ENCODE results near the gene METRNL. TPM values are rescaled to one million over a fixed set of nuclear protein-coding genes. Genes with fewer than 3 reads are reported as not detected.

Gene METRNL
- total RNA-seq, 1 donor = 47.1 TPM

GRCh38 chr17:83089328-83090132 is 10.1 kb downstream of the METRNL start:
- peak; percentile 53 for DNase-seq (ENCODE audit: low read depth)
- H3K4me3 ChIP-seq (ENCODE audit: low read depth, low read length) = no peak overlapping the region
- TF ChIP-seq CTCF (IDR thresholded peaks at IDR 0.05; ENCODE audit: insufficient read depth, low read depth, low read length) = no peak

GRCh38 chr17:83090444-83091256 is 11.2 kb downstream of the METRNL start:
- no peak overlapping the region for H3K4me3 ChIP-seq (ENCODE audit: low read depth, low read length)
- TF ChIP-seq CTCF (IDR thresholded peaks at IDR 0.05; ENCODE audit: insufficient read depth, low read depth, low read length) = no peak
- DNase-seq (ENCODE audit: low read depth) = no peak

- H3K4me3 ChIP-seq (ENCODE audit: low read depth, low read length) = no peak overlapping the region
- DNase-seq (ENCODE audit: low read depth) = no peak
- TF ChIP-seq CTCF (IDR thresholded peaks at IDR 0.05; ENCODE audit: insufficient read depth, low read depth, low read length) = no peak
These were observed 12.1 kb downstream of the METRNL start for GRCh38 chr17:83091257-83092141.

GRCh38 chr17:83092186-83092585 is 12.8 kb downstream of the METRNL start:
- no peak for DNase-seq (ENCODE audit: low read depth)
- TF ChIP-seq CTCF (IDR thresholded peaks at IDR 0.05; ENCODE audit: insufficient read depth, low read depth, low read length) = no peak

GRCh38 chr17:83092931-83093330 is 13.5 kb downstream of the METRNL start:
- H3K4me3 ChIP-seq (ENCODE audit: low read depth, low read length) = no peak overlapping the region
- no peak for TF ChIP-seq CTCF (IDR thresholded peaks at IDR 0.05; ENCODE audit: insufficient read depth, low read depth, low read length)
- DNase-seq (ENCODE audit: low read depth) = no peak

More at GRCh38 chr17:83092186-83092585, 12.8 kb downstream of the METRNL start:
- no peak overlapping the region for H3K4me3 ChIP-seq (ENCODE audit: low read depth, low read length)

GRCh38 chr17:83093506-83093905 is 14.1 kb downstream of the METRNL start:
- no peak for TF ChIP-seq CTCF (IDR thresholded peaks at IDR 0.05; ENCODE audit: insufficient read depth, low read depth, low read length)
- DNase-seq (ENCODE audit: low read depth) = no peak
- H3K4me3 ChIP-seq (ENCODE audit: low read depth, low read length) = no peak overlapping the region
